Measurements from ENCODE around the gene LRRC70.

Gene LRRC70

GRCh38 chr5:62603934-62604333, 25.3 kb downstream of the LRRC70 start:
- H3K4me3 ChIP-seq (ENCODE audit: low read depth, low read length): no peak overlapping the region
- DNase-seq (ENCODE audit: low read depth): no peak
- no peak for TF ChIP-seq CTCF (IDR thresholded peaks at IDR 0.05; ENCODE audit: low read depth, low read length, missing control alignments)

- no peak overlapping the region for H3K4me3 ChIP-seq (ENCODE audit: low read depth, low read length)
- no peak for TF ChIP-seq CTCF (IDR thresholded peaks at IDR 0.05; ENCODE audit: low read depth, low read length, missing control alignments)
- DNase-seq (ENCODE audit: low read depth): no peak
Observed at GRCh38 chr5:62605638-62606037, 27.0 kb downstream of the LRRC70 start.

- no peak overlapping the region for H3K4me3 ChIP-seq (ENCODE audit: low read depth, low read length)
- TF ChIP-seq CTCF (IDR thresholded peaks at IDR 0.05; ENCODE audit: low read depth, low read length, missing control alignments): no peak
- DNase-seq (ENCODE audit: low read depth): no peak
Observed at GRCh38 chr5:62606878-62607277, 28.3 kb downstream of the LRRC70 start.

GRCh38 chr5:62607615-62608014, 29.0 kb downstream of the LRRC70 start:
- no peak for TF ChIP-seq CTCF (IDR thresholded peaks at IDR 0.05; ENCODE audit: low read depth, low read length, missing control alignments)
- H3K4me3 ChIP-seq (ENCODE audit: low read depth, low read length): no peak overlapping the region
- DNase-seq (ENCODE audit: low read depth): no peak

DNA sequence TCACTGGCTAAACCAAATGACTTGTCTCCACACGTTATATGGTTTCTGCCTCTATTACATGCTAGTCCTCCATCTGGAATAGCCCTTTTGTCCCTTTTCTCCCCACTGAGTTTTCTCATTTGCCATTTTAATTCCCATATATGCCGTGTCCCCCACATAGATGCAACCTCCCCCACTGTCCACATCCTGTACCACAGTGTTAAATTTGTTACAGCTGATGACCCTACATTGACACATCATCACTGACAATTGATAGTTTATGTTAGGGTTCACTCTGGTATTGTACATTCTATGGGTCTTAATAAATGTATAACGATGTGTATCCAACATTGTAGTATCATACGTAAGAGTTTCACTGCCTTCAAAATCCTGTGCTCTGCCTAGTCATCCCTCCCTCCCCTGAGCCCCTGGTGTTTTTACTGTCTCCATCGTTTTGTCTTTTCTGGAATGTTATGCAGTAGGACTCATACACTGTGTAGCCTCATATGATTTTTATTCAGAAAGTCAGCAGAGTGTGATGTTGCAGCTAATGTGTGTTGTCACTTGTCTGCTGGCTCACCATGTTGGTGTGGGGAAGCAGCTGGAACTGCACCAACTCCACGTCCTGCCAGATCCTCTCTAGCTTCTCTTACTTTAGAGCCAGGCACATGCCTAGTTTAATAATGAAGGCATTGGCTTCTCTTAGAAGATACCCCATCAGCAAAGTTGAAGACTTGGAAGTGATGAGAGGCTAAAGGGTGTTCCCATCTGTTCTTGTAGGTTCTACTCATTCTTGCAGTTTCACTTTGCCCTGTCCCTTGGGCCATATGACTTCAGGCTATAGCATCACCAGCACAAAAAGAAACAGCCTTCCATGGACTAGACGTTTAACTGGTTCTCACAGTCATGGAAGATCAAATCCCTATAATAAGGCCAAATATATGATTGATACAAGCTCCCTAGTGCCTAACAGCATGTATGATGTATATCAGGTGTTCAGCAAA, 30.2 kb downstream of the LRRC70 start:
- no peak for TF ChIP-seq CTCF (IDR thresholded peaks at IDR 0.05; ENCODE audit: low read depth, low read length, missing control alignments)
- no peak for DNase-seq (ENCODE audit: low read depth)
- no peak overlapping the region for H3K4me3 ChIP-seq (ENCODE audit: low read depth, low read length)

GRCh38 chr5:62614355-62614754, 35.7 kb downstream of the LRRC70 start:
- H3K4me3 ChIP-seq (ENCODE audit: low read depth, low read length): no peak overlapping the region
- TF ChIP-seq CTCF (IDR thresholded peaks at IDR 0.05; ENCODE audit: low read depth, low read length, missing control alignments): no peak
- no peak for DNase-seq (ENCODE audit: low read depth)

Measured in GM12864 (cell line).